Measurements from ENCODE around the gene OR56B4.

Gene OR56B4

GRCh38 chr11:6151117-6151516, 43.6 kb downstream of the OR56B4 start:
- DNase-seq (ENCODE audit: low spot score) = no peak

- no peak for DNase-seq (ENCODE audit: low spot score)
Measured at GRCh38 chr11:6152126-6152525, 44.6 kb downstream of the OR56B4 start.

- peak; percentile 3 for DNase-seq (ENCODE audit: low spot score)
Measured at GRCh38 chr11:6156628-6157359, 49.3 kb downstream of the OR56B4 start.
